ENCODE results near the gene CDC73. TPM values are rescaled to one million over a fixed set of nuclear protein-coding genes. Genes with fewer than 3 reads are reported as not detected.

Gene CDC73
- total RNA-seq, 1 experiment from 2014 or later = 62.5 TPM

DNA sequence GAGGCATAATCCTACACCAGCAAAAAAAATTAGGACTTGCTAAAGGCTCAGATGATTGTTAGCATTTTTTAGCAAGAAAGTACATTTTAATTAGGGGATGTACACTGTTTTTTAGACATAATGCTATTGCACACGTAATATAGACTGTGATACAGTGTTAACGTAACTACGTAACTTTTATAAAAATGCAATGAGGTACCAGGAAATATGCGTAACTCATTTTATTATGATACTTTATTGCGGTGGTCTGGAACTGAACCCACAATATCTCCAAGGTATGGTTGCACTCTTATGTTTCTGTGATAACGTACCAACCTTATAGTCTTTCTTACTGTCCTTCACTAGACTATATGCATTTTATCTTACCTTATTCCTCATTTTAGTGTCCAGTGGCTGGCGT is 127.4 kb downstream of the CDC73 start:
- Mint-ChIP-seq H3K27ac (no peak overlapping the region), H3K4me3 (no peak overlapping the region), H3K36me3 (ENCODE audit: insufficient read depth in 1 of 3, low read depth in 3 of 3) (peaks cover 33 to 44% (median 37%) of the 10 kb centered on the region in 3 experiments), H3K9me3 (peaks cover 12 to 15% of the 10 kb centered on the region in 2 experiments; a peak in 4 of 5 replicates), H3K4me1 (no peaks in the 10 kb centered on the region), H3K27me3 (ENCODE audit: low read depth) (no peaks in the 10 kb centered on the region)
- peaks cover 4% of the 10 kb centered on the region for H3K9me3 ChIP-seq (ENCODE audit: control insufficient read depth, low read depth, low read length)
- no peak overlapping the region for H3K27ac ChIP-seq (ENCODE audit: insufficient read length, low read depth, low read length)
- H2BK120ac ChIP-seq (ENCODE audit: low read depth, low read length, poor library complexity, severe bottlenecking) = no peak overlapping the region
- no peak overlapping the region for H2BK12ac ChIP-seq (ENCODE audit: insufficient read length, low read depth, low read length)
- H3K23ac ChIP-seq (ENCODE audit: insufficient read length, low read depth, low read length) = no peak overlapping the region
- DNase-seq = no peak
- no peak overlapping the region for H4K5ac ChIP-seq (ENCODE audit: insufficient read length, low read depth, low read length)
- H4K91ac ChIP-seq (ENCODE audit: insufficient read length, low read depth, low read length) = no peak overlapping the region
- no peak overlapping the region for H2AFZ ChIP-seq (ENCODE audit: low read length)
- H2BK5ac ChIP-seq (ENCODE audit: insufficient read length, low read length) = no peak overlapping the region
- H4K8ac ChIP-seq (replicated peaks; ENCODE audit: insufficient read length, low read depth, low read length) = no peak overlapping the region
- H3K27me3 ChIP-seq (ENCODE audit: insufficient read depth, low read length) = no peaks in the 10 kb centered on the region
- H3K79me1 ChIP-seq (ENCODE audit: insufficient read depth, low read depth, low read length, poor library complexity, severe bottlenecking) = no peaks in the 10 kb centered on the region
- no peak overlapping the region for H3K14ac ChIP-seq (ENCODE audit: insufficient read depth, low read length)
- H3K9ac ChIP-seq (ENCODE audit: extremely low read depth, insufficient read length, low read length) = no peak overlapping the region
- no peaks in the 10 kb centered on the region for H3K79me2 ChIP-seq (ENCODE audit: insufficient read depth, low read length)
- no peaks in the 10 kb centered on the region for H4K20me1 ChIP-seq (ENCODE audit: control insufficient read depth, insufficient read depth, insufficient read length)
- TF ChIP-seq, protein P1, sequence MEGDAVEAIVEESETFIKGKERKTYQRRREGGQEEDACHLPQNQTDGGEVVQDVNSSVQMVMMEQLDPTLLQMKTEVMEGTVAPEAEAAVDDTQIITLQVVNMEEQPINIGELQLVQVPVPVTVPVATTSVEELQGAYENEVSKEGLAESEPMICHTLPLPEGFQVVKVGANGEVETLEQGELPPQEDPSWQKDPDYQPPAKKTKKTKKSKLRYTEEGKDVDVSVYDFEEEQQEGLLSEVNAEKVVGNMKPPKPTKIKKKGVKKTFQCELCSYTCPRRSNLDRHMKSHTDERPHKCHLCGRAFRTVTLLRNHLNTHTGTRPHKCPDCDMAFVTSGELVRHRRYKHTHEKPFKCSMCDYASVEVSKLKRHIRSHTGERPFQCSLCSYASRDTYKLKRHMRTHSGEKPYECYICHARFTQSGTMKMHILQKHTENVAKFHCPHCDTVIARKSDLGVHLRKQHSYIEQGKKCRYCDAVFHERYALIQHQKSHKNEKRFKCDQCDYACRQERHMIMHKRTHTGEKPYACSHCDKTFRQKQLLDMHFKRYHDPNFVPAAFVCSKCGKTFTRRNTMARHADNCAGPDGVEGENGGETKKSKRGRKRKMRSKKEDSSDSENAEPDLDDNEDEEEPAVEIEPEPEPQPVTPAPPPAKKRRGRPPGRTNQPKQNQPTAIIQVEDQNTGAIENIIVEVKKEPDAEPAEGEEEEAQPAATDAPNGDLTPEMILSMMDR (conservative IDR thresholded peaks at IDR 0.05) = no peak
- no peak overlapping the region for H3K18ac ChIP-seq (ENCODE audit: insufficient read length, low read depth, low read length)
- H3T11ph ChIP-seq (ENCODE audit: low read length) = no peak overlapping the region
- H3K4me1 ChIP-seq (ENCODE audit: insufficient read depth, low read length) = no peaks in the 10 kb centered on the region
- H2BK20ac ChIP-seq (ENCODE audit: low read depth, low read length, poor library complexity, severe bottlenecking) = no peak overlapping the region
- WGBS (ENCODE audit: extremely low coverage, insufficient read length, low lambda C conversion rate) = no CpG with 5 or more reads among the region's 7 CpGs
- no peak overlapping the region for H3K56ac ChIP-seq (ENCODE audit: insufficient read length, low read depth, low read length)
- no peak overlapping the region for H3K4me2 ChIP-seq (ENCODE audit: insufficient read depth, insufficient read length, low read length)
- no peak overlapping the region for H2BK15ac ChIP-seq (ENCODE audit: low read depth, low read length)
- no peak overlapping the region for H3K4ac ChIP-seq (ENCODE audit: low read depth, low read length)
- H2AK5ac ChIP-seq (ENCODE audit: insufficient read length, low read length) = no peak overlapping the region
- H3K23me2 ChIP-seq (ENCODE audit: insufficient read length, low read depth, low read length, poor library complexity, severe bottlenecking) = no peaks in the 10 kb centered on the region

Data from H9 (cell line).